Activated CD4-positive, CD25-positive, alpha-beta regulatory T cell treated with anti-CD3 and anti-CD28 coated beads, Interleukin-2, amount 50 U/mL, for 72 hours (primary cell): ENCODE data around the gene PTX4.

ENCODE experiments used
- DNase-seq: peaks from one replicate; pipeline ENCODE4 v3.0.0; 2021

PTX4 gene, protein sequence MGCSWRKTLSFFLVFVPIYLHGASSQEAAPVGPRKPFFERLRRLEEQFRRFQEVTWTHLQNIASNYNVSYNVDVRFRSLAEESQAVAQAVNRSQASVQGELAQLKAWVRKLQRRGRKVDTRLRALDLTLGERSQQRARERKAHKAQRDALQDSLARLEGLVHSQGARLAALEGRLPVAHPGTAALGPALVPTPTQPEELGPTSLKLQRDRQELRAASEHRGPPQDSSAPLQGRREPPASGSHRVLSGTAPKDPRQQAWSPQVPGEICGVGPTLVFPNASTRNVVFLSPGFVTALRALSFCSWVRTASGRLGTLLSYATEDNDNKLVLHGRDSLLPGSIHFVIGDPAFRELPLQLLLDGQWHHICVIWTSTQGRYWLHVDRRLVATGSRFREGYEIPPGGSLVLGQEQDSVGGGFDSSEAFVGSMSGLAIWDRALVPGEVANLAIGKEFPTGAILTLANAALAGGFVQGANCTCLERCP

GRCh38 chr16:1488619-1489018 lies at the start of gene PTX4:
Gene PTX4, minus strand, starts transcription at chr16:1488944. Its CDS starts 35 bp downstream, at chr16:1488909.
- DNase-seq, result no peak

DNA sequence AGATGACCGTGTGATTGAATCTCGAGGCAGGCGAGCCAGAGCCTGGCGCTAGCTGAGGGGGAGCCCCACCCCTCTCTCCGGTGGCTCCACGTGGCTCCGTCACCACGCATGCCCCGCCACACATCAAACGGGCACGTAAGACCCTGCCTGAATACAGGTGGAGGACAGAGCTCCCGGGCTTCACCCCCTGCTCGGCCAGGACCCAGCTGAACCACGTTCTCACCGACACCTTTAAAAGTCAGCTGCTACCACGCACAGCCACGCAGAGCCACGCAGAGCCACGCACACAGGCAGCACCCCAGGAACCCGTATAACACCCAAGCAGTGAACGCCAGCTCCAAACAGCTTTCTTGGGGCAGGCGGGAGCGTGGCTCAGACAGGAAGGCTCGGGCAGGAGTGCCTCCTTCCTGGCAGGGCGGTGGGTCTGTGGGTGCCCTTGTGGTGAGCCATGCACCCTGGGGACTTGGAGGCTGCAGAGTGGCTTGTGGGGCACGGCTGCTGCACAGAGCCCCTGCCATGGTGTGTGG lies 49.1 kb upstream of the PTX4 start:
- no peak for DNase-seq

DNA sequence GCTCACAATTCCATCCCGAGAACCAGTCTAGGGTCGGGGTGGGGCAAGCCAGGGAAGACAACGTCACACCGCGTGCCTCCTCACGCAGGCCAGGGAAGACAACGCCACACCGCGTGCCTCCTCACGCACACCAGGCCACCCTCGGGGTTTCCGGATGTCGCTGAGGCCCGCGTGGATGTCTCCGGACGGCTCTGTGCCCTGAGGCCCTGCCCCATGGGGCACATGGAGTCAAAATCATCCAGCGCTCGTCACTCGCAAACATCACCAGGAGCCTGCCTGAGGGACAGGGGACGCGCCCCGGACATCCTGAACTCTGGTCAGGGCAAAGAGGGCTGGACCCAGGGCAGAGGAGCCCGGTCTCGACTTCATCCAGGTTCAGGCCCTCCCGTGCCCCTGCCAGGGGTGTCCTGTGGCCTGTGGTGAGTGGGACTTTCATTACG lies 48.4 kb upstream of the PTX4 start:
- no peak for DNase-seq

DNA sequence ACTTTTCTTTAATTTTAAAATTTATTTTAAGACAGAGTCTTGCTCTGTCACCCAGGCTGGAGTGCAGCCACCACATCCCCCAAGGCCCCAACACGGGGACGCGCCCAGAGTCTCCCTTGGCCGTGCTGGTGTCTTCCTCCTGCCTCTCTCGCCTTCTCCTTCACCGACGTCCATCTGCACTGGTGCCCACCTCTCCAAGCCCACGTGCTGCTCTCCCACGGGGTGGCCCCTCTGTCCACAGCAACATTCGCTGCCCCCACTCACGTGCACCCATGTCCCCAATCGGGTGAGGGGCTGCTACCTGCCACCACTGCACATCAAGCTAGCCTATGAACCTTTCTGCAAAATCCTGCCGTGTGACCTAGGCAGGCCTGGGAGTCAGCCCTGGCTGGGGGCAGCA lies 47.9 kb upstream of the PTX4 start:
- DNase-seq, result no peak

DNA sequence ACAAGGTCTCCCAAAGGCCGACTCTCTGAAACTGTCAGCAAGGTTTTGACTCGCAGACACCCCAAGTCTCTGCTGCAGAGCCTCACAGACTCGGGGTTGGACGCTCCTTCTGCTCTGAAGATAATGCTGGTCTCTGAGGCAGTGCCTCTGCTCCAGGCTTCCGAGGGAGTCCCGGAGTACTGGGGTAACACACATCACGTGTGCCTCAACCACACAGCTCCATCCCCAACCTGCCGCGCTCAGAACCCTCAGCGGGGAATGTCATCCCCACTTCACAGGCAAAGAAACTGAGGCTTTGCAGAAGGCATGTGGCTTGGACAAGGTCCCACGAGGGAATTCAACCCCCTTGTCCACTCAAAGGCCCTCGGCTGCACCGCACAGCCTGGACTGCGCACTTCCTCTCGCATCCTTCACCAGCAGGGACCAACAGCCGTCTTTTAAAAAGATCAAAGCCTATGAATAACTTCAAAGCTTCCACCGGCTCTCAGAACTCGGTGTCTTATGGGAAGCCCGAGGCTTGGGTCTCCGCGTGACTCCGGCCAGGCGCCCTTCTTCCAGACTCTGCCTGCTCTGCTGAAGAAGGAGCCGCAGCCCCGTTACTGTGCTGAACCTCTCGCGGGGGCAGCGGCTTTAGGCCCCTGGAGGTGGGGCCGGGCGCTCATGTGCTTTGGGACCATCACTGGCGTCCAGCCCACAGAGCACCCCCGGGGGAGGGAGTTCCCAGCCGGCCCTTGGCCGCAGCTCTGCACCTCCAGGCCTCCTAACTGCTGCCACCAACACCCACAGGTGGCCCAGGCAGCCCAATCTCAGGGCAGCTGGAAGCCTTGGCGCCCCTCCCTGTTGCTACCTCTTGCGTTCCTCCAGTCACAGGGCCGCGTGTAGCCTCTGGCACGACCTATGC lies 46.9 kb upstream of the PTX4 start:
- no peak for DNase-seq

- peak; percentile 48 for DNase-seq
Measured at GRCh38 chr16:1534021-1535020, 45.6 kb upstream of the PTX4 start.

GRCh38 chr16:1533443-1533951 lies 44.8 kb upstream of the PTX4 start, which contains the start of gene TMEM204:
Gene TMEM204, plus strand, starts transcription at chr16:1533666. Its CDS starts 610 bp downstream, at chr16:1534276.
- no peak for DNase-seq

GRCh38 chr16:1532771-1533170 lies 44.0 kb upstream of the PTX4 start:
- DNase-seq, result no peak

DNA sequence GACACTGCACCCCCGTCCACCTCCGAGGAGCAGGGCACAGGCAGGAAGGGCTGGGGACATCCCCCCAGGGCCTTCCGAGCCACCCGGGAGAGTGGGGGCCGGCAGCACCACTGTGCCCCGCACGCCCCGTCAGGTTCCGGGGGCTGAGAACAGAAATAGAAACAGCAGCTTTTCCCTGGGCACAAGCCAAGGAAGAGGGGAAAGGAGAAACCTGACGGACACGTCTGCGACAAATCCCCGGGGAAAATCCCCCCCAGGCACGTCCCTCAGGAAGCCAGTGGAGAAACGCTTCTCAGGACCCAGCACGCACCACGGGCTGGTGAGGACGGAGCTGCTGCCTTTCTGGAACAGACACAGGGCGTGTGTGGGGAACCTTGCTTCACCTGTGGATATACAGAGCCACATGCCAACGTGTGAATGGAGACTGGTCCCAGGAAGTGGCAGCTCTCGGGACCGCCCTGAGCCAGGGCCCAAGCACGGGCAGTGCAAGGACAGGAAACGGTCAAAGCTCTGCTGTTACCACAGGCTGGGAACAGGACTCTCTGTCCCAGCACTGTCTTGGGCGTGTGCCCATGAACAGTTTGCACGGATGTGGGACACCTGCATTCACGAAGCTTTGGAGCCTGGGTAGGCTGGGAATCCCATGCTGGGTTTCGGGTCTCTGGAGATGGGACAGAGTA lies 43.5 kb upstream of the PTX4 start:
- DNase-seq, result no peak

- DNase-seq, result no peak
Measured at GRCh38 chr16:1531638-1531910, 42.8 kb upstream of the PTX4 start.

DNA sequence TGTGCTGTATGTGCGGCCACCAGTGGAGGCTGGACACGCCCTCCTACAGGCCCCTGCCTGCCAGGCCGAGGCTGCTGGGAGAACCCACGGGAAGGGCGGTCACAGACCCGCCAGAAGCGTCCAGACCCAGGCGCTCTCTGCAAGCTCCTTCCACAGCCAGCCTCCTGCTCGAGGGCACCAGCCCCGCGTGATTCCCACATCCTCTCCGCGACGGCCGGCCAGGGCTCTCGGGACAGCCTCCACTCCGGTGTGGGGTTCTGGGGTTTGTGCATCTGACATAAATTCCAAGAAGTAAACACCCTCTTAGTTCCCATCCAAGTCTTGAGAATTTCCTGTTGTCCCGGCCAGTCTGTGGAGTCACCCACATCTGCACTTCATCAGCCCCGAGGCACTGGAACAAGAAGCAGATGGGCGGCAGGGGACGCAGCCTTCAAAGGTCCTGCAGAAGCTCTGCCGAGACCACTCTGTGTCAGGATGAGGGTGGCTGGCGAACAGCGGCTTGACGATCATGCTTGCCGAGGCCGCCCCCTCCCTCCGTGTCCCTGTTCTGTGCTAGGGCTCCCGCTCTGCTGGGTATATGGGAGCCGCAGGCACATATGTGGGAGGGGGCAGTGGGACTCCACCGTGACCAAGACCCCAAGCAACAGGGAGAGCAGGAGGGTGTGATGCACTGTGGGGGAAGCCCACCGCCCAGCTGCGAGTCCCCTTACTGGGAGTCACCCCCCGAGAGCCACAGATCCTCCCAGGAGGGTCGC lies 42.3 kb upstream of the PTX4 start:
- no peak for DNase-seq

DNA sequence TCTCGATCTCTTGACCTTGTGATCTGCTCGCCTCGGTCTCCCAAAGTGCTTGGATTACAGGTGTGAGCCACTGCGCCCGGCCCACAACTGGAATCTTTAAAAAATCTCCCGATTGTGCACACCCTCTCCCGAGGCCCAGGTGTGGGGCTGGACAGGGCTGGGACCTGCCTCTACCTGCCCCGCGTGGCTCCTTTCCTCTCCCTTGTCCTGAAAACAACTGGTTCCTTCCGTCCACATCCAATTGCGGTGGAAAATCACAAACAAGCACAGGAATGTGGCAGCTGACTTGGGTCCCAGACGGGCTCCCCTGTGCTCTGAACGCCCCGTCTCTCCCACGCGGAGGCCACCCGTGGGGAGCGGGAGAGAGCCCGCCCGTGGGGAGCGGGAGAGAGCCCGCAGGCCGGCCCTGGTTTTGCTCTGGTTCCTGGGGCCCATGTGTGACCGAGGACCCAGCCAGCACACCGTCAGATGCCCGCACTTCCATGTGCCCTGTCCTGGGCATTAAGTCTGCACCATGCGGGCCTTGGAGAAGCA lies 41.7 kb upstream of the PTX4 start:
- DNase-seq, result no peak

DNA sequence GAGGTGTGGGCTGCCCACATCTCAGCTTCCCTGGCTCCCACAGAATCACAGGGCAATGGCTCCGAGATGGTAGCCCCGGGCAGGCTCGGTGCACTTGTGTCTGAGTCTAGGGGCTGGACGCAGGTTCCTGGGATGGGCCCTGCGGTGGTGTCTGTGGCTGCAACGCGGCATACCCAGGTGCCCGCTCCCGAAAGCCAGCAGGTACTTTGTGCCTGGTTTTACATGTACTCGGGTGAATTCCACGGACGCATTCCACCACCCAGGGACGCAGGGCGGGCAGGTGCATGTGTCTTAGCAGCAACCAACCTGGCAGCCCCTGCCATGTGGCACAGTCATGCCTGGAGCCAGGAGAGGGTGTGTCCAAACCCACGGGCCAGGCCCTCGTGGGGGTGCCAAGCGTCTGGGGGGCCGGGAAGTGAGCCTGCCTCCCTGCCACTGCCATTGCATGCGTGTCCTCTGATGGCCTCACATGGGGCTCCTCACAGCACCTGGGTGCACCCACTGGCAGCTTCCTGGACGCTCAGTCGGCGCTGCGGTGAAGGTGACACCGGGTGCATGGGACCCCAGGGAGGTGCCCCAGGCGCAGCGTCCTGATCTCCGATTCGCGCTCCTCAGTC lies 40.3 kb upstream of the PTX4 start:
- DNase-seq, result no peak

DNA sequence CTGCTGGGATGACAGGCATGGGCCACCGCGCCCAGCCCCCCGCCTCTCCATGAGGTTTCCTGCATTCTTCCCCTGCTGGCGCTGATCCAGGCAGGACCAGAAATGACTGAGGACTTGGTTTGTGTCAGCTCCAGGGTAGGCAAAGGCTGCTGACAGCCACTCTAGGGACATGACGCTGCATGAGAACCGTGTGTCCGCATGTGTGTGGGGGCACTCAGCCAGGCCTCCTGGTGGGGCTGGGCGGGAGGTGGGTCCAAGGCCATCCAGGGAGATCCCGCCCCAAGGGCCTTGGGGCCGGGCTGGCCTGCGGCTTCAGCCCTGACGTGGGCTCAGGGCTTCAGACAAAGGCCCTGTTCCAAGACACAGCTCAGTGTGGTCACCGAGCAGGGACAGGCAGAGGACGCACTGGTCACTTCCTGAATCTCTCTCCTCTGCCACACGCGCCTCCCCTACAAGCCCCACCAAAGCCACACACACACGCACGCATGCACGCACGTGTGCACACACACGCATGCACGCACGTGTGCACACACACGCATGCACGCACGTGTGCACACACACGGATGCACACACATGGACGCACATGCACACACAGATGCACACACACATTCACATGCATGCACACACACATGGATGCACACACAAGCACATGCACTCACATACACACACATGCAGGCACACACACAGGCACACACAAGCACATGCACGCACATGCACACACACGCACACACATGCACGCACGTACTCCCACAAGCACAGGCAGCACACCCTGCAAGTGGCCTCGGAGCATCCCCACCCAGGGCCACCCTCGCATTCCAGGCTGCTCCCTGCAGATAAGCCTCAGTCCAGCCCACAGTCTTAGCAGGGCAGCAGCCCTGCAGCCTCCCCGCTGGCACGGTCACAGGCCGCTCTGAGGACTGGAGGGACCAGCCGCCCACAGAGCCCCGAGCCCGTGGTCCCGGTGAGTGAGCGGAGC lies 39.4 kb upstream of the PTX4 start:
- DNase-seq, result no peak

DNA sequence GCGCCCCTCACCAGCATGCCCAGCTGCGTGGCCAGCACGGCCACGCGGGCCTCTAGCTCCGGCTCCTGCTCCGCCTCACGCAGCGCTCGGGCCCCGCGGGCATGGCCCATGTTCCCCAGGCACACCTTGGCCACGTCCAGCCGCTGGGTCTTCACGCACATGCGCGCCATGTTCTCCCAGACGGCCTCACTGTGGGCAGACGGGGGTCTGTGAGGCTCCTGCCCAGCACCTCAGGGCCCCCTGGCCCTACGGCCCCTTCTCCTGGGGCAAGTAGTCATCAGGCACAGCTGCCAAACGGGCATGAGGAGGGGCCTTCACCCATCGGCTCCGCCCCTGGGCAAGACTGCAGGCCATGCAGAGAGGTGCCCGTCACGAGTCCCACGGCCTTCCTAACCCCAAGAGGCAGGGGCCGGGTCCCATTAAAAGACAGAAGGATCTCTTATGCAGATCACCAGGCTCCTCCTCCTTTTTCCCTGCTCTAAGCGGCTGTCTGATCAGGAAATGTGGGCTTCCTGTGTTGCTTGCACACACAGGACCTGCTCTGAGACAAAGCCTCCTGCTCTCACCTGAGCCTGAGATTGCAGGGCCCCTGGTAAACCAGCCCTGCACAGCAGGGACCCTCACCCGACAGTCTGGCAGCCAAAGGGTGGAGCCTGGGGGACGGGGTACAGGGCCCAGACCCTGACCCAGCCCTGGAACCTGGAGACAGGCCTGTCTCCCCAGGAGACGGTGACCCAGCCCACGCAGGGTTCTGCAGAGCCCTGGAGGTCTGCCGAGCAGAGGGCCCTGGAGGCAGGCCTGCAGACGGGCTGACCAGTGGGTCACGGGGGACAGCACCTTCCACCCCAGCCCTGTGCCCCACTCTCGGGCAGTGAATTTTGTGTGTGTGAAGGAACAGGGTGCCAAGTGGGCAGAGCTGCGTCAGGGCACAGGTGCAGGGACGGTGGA lies 38.1 kb upstream of the PTX4 start:
- DNase-seq, result no peak

GRCh38 chr16:1525871-1526607 lies 37.3 kb upstream of the PTX4 start:
- no peak for DNase-seq

DNA sequence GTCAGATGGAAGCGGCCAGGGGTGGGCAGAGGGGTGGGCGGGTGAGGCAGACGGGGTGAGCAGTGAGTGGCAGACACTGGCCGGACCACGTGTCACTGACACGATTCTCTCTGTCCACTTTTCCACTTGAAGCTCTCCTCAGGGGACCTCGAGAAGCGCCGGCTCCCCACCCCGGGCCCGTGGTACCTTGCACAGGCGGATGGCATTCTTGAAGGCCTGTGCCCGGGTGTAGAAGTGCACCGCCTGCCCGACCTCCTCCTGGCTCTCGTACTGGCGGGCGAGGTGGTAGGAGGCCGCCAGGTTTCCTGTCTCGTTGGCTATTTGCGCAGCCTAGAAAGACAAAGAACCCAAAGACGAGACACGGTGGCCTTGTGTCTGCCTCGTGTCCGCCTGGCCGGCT lies 35.6 kb upstream of the PTX4 start:
- no peak for DNase-seq
